GM18861 (cell line): ENCODE results near the gene TNFAIP8L1.
"Not testable (repeated sequence)": the region's sequence is repeated elsewhere in the genome, so short reads cannot be mapped to it uniquely, and the experiment has no call there.

Source experiments
- ATAC-seq: cut with Tn5 transposase; IDR thresholded peaks from one replicate; pipeline ENCODE4 v1.9.1; 2021; ENCODE audit not compliant: unreplicated experiment

The TNFAIP8L1 gene

DNA sequence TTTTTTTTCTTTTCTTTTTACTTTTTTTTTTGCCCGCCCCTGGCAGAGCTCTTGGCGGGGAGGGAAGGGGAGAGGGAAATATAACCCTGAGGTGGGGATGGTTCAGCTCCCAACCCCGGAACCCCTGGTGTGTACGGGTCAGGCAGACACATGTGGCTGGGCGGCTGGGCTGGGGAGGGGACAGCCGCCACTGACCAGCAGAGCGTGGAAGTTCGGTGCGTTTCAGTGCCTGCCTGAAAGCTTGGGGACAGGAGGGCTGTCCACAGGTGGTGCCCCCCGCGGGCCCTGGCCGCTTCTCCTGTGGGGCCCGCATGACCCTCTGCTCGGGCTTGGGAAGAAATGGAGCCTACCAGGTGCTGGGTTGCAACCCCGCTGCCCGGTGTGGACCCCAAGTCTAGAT lies 36.0 kb downstream of the TNFAIP8L1 start:
- no peak for ATAC-seq

DNA sequence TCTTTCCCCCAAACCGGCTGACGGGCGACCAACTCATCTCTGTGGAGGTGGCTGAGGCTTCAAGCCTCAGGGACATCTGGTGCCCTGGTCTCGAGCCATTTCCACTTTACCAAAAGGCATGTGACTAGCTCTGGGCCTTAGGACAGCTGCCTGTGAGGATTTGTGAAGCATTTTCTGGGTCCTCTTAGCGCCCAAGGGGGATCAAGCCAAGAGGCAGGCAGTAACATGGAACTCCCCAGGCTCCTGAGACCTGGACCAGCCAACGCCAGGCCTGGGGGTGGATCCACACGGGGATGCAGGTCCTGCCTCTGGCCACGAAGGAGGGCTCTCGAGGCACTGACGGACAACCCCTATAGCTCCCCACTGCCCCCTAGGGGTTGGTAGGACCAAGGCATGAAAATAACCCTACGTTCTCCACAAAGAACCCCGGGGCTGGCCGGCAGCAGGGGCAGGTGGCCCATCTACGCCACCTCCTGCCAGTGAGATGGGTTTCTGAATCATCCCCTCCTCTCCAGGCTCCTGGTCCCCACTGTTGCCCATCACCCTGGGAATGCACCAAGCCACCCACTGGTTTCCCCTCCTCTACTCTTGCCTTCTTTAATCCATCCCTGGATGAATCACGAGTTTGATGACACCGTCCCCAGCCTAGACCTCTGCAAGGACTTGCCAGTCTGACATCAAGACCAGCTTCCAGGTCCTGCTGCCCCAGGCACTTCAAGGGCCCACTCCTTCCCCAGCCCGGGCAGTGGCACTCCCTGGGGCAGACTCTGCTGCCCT lies 37.8 kb downstream of the TNFAIP8L1 start:
- no peak for ATAC-seq

DNA sequence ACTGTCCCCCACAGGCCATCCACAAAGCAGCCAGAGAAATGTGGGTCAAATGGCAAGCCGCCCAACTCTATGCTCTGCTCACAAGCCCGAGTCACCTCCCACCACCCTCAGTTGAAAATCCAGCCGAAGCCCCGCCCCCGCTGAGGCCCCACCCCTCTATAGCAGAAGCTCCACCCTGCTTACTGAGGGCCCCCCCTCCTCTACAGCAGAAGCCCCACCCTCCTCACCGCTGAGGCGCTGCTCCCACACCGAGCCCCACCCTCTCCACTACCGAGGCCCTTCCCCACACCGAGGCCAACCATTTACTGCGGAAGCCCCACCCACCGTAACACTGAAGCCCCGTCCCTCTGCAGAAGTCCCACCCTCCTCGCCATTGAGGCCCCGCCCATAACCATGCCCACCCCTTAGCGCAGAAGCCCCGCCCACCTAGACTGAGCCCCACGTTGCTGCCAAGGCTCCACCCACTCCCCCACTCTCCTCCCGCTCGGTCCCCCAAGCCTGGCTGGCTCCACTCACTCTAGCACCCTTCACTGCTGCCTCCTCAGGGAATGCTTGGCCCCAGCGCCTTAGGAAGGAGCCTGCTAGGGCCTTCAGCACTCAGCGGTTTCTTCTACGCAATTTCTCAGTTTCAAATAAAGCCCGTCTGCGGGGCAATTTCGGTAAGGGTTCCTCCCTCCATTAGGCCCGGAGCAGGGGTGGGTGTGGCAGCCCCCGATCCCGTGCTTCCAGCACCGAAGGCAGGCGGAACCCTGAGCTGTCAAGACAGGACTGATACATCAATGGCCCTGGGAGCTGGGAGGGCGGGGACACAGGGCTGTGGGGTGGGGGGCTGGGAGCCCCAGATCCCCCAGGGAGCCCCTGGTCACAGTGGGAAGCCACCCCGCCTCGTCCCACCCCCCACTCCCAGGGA lies 39.8 kb downstream of the TNFAIP8L1 start:
- ATAC-seq: no peak

DNA sequence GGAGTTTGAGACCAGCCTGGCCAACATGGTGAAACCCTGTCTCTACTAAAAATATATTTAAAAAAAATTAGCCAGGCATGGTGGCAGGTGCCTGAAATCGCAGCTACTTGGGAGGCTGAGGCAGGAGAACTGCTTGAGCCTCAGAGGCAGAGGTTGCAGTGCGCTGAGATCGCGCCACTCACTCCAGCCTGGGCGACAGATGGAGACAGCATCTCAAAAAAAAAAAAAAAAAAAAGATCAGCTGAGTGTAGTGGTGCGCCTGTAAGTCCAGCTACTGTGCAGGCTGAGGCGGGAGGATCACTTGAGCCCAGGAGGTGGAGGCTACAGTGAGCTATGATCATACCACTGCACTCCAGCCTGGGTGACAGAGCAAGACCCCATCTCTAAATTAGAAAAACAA lies 40.7 kb downstream of the TNFAIP8L1 start:
- not testable (repeated sequence) for ATAC-seq

DNA sequence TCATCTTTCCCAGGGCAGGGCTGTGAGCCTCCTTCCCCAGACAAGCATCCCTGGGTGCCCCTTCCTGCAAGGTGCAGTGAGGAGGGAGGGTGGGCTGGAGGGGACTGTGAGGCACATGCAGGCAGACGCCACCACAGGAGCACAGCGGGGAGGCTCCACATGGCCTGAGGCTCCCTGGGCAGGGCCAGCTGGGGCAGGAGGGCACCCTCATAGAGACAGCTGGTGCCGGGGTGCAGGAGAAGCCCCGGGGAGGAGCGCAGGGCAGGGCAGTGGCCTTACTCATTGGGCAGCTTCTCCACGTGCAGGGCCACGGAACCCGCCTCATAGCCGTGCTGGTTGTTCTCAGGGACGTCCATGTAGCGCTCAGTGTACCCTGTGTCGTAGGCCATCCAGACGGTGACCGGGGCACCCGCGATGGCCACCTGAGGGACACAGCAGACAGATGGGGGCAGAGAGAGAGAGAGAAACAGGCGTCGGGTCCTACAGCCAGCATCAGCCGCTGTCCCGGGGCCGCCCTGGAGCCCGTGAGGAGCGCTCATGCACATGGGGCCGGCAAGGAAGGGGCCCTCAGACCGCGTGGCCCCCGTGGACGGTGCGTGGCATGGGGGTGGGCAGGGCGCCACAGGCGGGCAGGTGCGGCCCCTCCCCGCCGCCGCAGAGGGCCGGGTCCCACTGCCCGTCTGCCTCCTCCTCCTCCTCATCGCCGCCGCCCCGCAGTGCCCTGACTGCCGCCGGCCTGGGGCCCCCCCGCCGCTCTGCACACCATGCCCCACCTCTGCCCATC lies 43.3 kb downstream of the TNFAIP8L1 start:
- no peak for ATAC-seq

DNA sequence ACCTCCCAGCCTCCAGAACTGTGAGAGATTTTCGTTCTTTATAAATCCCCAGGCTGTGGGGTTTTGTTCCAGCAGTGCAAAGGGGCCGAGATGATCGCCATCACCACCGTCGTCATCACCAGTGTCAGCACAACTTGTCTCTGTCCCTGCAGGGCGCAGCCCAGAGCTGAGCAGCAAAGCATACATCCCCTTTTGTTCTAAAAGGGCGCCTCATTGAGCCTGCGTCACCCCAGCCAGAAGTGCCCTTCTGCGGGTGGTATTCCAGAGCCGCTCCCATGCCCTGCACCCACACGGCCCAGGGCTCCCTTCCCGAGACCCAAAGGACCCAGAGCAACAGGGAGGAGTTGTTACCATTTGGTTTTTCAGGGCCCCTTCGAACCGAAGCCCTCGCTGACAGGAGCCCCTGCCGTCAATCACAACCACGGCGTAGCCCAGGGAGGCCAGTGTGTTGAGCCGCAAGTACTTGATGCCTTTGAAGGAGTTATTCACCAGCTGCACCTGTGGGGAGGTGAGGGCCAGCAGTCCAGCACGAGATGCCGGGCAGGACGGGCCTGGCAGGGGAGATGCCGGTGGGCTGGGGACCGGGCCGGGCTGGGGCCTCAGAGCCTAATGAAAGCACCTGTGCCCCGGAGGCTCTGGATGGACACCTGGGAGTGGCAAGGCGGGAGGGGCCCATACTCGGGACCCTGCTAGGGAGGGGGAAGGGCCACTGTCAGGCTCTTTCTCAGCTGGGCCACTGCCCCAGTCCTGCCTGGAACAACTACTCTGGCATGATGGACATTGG lies 45.2 kb downstream of the TNFAIP8L1 start:
- no peak for ATAC-seq

DNA sequence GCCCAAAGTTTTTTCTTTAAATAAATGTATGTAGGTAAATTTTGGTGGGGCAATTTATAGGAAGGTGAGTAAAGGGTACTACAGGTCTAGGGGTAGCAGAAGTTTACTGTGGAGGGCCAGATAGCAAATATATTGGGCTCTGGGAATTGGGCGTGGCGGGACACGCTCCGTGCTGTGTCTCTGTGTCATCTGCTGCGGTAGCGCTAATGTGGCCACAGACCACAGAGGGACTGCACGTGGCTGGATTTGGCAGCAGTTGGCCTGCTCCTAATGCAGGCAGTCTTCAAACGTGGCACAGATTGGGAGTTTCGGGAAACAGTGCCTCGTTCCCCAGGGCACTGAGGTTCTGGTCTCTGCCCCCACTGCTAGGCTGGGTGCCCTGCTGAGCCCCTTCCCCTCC lies 47.4 kb downstream of the TNFAIP8L1 start:
- ATAC-seq: no peak

DNA sequence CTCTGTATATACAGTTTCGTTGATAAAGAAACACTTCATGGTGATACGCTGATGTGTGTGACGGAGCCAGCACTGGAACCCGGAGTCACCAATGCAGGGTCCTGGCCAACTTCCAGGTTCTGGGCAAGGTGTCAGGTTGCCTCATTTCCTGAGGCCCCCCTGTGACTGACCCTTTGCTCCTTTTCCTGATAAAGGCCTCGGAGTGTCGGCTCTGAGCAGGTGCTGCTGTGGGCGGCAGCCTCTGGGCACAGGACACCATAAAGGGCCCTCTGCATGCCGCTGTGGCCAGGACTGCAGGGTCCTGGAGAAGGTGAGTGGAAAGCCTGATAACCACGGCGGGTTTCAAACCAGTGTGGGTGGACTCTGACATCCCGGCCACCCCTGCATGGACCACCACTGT lies 48.1 kb downstream of the TNFAIP8L1 start:
- no peak for ATAC-seq

DNA sequence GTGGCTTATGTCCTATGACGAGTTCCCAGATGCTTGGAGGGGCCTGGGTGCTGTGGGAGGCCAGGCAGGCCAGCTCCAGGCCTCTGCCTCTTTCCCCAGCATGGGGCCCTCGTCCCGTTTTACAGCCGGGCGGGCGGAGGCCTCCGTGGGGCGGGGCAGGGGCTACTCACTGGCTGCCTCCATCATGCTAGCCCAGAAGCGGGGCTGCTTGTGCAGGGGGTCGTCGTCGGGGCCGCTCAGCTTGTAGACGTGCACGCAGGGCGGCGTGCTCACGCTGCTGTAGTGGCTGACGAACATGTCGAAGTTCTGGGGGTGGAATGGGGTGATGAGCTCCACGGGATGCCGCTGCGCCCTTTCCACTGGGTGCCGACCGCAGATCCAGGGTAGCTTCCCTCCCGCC lies 49.3 kb downstream of the TNFAIP8L1 start:
- no peak for ATAC-seq

DNA sequence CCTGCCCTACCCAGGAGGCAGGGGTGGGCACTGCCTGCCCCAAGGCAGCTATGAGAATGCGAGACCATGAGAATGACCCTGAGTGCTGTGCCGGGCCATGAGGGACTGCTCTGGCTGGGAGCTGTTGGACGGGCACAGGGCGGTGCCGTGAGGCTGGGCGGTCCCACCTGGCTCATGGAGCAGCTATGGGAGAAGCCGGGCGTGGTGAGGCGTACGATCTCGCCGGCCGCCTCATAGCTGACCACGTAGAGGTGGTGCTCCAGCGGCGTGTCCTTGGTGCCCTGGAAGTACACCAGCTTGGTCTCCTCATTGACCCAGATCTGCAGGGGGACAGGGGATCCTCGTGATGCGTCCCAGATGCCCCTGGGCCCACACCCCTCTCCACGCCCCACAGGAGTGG lies 50.1 kb downstream of the TNFAIP8L1 start:
- no peak for ATAC-seq

DNA sequence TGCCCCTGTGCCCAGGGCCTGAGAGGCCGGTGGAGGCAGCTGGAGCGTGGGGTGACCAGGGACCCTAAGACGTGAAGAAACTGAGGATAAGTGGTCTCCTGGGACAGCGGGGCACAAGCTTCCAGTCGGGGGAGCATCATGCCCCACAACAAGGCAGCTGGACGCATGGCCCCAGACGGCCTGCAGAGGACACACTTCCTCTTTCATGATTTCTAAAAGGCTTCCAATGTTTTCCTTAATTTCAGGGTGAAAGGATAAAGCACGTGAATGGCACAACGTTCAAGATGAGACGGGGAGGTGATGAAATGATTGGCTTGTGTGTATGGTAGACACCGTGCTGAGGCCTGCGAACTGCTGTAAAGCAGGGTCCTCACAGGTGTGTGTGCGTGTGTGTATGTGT lies 51.0 kb downstream of the TNFAIP8L1 start:
- no peak for ATAC-seq

DNA sequence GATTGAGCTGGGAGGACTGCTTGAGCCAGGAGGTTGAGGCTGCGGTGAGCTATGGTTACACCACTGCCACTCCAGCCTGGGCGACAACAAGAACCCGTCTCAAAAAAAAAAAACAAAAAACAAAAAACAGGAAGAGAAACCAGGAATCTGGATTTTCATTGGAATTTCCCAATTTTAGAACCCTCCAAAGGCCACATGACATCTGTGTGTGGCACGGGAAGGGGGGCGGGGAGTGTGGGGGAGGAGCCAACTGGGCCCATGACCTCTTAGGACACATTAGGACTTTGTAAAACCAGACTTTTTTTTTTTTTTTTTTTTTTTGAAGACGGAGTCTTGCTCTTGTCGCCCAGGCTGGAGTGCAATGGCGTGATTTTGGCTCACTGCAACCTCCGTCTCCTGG lies 52.1 kb downstream of the TNFAIP8L1 start:
- ATAC-seq: no peak

DNA sequence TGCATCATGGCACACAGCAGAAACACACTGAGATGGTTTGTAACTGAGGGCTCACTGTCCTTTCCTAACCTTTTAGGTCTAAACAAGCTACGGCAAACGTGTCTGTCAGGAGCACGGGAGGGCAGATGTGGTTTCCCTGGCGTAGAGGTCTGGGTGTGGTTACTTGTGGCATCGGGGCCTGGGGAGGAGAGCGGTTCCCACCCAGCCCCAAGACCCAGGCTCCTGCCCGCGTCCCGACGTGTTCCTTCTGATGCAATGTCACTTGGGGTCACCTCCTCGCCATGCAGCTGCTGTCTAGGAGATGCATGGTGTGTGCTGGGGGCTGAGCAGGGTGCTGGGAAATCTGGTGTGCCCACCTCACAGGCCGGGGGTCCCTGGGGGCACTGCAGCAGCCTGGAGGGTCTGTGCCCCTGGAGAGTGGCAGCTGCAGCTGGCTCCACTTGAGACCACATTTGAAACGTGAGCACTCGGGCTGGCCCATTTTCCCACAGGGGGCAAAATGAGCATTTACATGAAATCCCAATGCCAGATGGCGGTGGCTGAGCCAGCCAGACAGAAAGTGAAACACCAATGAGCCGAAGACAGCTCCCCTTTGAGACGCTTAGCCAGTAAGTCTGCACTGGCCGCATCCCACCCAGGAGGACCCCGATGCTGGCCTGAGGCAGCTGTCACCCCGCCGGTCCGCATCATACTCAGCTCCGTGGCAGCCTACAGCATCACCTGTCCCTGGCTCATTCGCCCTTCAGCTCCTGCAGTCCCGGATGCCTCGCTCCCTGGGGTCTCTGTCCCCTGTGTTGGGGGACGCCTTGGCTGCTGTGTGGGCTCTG lies 53.1 kb downstream of the TNFAIP8L1 start:
- ATAC-seq: no peak

DNA sequence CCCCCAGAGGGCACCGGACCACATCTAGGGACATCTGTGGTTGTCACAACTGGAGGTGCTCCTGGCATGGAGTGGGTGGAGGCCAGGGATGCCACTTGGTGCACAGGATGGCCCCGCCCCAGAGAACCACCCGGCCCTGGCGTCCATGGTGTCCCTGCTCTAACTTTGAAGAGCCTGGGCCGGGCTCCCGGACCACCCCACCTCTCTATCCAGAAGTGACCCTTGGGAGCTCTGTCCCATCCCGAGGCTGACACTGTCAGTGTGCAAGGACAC lies 53.7 kb downstream of the TNFAIP8L1 start:
- no peak for ATAC-seq

DNA sequence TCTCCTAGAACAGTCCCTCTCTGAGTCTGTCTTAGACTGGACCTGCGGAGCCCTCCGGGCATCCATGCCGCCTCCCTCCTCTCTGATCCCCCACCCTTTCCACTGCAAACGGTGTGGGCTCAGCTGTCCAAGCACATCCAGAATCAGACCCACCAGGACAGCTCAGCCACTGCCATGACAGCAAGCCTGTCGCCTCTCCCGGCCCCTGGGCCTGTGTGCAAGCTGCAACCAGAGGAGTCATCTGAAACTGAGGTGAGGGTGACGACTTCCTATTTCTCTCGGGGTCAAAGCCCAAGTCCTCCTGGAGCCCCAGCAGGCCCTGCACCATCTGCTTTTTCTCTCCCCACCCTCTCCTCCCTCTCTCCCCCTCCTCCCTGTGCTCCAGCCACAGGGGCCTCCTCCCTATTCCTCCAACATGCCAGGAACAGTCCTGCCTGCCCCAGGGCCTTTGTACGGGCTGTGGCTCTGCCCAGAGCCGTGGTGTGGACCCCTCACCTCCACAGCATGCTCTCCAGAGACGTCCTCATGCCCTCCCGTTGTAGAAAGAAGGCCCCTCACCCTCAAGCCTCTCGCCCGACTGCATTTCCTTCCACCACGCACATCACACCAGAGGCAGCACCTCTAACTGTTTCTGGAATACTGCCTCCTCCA lies 54.3 kb downstream of the TNFAIP8L1 start:
- no peak for ATAC-seq

DNA sequence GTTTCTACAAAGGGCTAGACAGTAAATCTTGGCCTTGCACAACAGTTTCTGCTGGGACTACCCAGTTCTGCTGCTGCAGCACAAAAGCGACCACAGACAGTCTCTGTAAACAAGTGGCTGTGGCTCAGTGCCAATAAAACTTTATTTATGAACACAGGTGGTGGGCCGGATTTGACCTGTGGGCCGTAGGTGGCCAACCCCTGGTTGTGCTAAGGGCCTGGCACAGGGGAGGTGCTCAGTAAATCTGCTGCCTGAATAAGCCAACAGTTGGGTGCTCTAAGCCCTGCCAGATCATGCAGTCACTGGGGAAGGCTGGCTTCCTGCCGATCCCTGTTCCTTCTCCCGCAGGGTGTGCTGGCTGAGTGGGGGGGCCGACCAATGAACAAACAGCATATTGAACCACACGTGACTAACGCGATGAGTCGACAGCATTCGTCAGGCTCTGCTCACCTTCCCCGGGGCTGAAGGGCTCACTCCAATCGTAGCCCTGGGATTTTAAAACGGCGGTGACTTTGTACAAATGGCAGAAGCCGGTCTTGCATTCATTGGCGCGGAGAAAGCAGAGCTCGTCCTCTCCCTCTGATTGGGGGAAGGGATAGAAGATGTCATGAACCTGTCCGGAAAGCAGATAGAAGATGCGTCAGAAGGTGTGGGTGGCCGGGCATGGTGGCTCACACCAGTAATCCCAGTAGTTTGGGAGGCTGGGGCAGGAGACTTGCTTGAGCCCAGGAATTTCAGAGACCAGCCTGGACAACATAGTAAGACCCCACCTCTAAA lies 55.1 kb downstream of the TNFAIP8L1 start:
- ATAC-seq: no peak

DNA sequence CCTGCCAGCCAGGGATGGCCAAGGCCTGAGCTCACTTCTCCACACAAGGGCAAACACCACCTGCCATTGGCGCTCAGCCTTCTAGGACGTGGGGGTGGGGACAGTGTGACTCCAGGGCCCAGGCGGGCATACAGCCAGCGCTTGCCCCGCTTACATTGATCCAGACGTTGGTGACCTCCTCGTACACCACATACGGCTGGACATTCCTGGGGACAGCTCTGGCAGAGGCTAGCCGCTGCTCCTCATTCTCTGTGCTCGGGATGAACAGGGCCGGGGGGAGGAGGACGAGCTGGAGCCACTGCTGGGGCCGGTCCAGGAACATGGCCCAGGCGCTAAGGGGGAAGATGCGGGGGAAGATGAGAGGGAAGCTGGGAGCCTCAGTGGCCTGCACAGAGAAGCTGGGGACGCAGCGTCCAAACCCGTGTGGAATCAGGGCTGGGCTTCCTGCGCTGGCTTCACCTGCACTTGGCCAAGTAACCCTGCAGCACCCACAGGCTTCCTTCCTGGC lies 56.0 kb downstream of the TNFAIP8L1 start:
- no peak for ATAC-seq

DNA sequence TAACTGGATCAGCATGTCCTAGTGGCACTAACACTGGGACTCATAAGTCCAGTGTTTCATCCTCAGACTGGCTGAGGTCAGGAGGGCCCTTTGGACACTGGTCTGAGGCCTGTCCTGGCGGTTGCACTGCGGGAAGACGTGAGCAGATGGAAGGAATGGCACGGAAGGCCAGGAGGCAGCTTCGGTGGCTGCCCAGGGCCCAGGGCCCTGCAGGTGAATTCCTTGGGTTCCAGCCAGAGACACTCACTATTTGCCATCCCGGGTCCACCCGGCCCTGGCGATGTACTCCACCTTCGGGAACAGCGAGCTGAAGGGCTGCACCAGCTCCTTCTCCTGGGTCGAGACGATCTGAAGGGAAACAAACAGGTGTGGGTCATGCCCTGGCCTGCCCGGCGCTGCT lies 58.0 kb downstream of the TNFAIP8L1 start:
- no peak for ATAC-seq
